ENCODE measurements around the gene MTG1. TPM values are rescaled to one million over a fixed set of nuclear protein-coding genes. Genes with fewer than 3 reads are reported as not detected.
"Not testable (repeated sequence)": the region's sequence is repeated elsewhere in the genome, so short reads cannot be mapped to it uniquely, and the experiment has no call there.

Gene MTG1
- total RNA-seq, 1 experiment from 2014 or later = 52.6 TPM

DNA sequence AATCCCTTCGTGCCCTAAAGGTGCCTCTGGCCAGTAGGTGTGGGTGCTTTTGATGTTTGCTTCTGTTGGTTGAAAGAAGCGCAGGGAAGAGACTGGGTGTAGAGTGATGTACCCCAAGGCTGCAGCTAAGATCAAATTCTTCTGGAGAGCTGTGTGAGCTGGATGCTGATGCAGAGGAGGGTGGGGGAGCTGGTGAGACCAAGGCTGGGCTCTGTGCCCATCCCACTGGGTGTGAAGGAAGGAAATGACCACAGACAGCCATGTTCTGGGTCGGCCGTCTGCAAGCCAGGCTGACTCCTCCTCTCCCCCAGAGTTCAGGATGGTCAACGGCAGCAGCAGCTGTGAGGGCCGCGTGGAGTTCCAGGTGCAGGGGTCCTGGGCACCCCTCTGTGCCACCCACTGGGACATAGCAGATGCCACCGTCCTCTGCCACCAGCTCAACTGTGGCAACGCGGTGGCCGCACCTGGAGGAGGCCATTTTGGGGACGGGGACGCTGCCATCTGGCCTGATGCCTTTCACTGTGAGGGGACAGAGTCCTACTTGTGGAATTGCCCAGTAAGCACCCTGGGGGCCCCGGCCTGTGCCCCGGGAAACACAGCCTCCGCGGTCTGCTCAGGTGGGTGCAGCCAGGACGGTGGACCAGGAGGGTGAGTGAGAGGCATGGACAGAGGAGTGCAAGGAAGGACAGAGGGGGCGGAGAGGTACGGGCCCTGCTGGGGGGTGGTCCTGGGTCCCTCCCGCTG lies 64.9 kb downstream of the MTG1 start:
- H3K4me3 ChIP-seq (ENCODE audit: insufficient read depth, low read depth, low read length) = no peak overlapping the region
- no peak for DNase-seq
- H3K36me3 ChIP-seq (replicated peaks; ENCODE audit: control insufficient read depth, insufficient read depth, low read length) = no peaks in the 10 kb centered on the region
- no peaks in the 10 kb centered on the region for H3K27me3 ChIP-seq (ENCODE audit: control insufficient read depth, insufficient read depth, low read length)

DNA sequence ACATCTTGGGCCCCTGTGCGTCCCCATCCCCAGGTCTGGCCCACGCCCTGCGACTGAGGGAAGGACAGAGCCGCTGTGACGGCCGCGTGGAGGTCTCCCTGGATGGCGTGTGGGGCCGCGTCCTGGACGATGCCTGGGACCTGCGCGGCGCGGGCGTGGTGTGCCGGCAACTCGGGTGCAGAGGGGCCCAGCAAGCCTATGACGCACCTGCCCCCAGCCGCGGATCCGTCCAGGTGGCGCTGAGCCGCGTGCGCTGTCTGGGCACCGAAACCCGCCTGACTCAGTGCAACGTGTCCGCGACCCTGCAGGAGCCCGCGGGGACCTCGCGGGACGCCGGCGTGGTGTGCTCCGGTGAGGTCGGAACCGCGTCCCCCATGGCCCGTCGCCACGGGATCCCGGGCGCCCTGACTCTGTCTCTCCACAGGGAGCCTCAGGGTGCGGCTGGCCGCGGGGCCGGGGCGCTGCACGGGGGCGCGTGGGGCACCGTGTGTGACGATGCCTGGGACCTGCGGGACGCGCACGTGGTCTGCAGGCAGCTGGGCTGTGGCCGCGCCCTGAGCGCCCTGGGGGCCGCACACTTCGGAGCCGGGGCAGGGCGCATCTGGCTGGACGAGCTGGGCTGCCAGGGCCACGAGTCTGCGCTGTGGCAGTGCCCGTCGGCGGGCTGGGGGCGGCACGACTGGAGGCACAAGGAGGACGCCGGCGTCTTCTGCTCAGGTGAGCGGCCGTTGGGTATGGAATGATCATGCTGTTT lies 65.7 kb downstream of the MTG1 start:
- Histone ChIP-seq H3K36me3 (replicated peaks; ENCODE audit: control insufficient read depth, insufficient read depth, low read length) (no peaks in the 10 kb centered on the region), H3K4me3 (ENCODE audit: insufficient read depth, low read depth, low read length) (no peak overlapping the region), H3K27me3 (ENCODE audit: control insufficient read depth, insufficient read depth, low read length) (no peaks in the 10 kb centered on the region)
- no peak for DNase-seq

DNA sequence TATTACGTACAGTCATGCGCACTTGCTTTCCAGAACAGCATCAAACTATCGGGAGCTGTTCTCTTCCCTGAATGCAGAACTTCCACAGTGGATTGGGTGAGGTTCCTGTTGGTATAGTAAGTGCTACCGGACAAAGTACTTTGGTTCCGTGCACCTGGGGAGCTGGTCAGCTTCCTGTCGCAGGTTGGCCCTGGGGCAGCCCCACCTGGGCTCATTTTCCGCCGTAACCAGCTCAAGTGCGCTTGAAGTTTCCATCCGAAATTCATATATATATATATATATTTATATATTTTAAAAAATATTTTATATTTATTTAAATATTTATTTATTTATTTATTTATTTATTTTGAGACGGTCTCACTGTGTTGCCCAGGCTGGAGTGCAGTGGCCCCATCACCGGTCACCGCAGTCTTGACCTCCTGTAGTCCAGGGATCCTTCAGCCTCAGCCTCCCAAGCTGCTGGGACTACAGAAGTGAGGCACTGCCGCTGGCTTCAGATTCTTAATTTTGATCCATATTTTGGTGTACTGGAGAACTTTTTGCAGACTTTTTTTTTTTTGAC lies 66.3 kb downstream of the MTG1 start:
- Histone ChIP-seq H3K4me3 (ENCODE audit: insufficient read depth, low read depth, low read length) (no peak overlapping the region), H3K36me3 (replicated peaks; ENCODE audit: control insufficient read depth, insufficient read depth, low read length) (no peaks in the 10 kb centered on the region), H3K27me3 (ENCODE audit: control insufficient read depth, insufficient read depth, low read length) (no peaks in the 10 kb centered on the region)
- no peak for DNase-seq

DNA sequence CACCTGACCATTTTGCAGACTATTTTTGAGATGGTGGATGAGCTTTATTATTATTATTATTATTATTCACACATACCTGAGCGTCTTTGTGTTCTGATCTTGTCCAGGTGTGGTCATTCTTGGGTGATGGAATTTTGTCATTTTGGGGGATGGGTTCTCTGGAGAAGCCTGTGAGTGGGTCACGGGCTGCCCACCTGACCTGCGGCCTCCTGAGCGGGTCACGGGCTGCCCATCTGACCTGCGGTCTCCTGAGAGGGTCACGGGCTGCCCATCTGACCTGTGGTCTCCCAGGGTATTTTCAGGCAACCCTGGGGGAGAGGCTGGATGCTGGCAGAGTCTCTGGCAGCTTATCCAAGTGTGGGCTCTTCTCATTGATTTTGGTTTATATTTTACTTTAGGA lies 67.1 kb downstream of the MTG1 start:
- H3K4me3 ChIP-seq (ENCODE audit: insufficient read depth, low read depth, low read length) = no peak overlapping the region
- no peaks in the 10 kb centered on the region for H3K27me3 ChIP-seq (ENCODE audit: control insufficient read depth, insufficient read depth, low read length)
- no peaks in the 10 kb centered on the region for H3K36me3 ChIP-seq (replicated peaks; ENCODE audit: control insufficient read depth, insufficient read depth, low read length)
- DNase-seq = peak; percentile 18

DNA sequence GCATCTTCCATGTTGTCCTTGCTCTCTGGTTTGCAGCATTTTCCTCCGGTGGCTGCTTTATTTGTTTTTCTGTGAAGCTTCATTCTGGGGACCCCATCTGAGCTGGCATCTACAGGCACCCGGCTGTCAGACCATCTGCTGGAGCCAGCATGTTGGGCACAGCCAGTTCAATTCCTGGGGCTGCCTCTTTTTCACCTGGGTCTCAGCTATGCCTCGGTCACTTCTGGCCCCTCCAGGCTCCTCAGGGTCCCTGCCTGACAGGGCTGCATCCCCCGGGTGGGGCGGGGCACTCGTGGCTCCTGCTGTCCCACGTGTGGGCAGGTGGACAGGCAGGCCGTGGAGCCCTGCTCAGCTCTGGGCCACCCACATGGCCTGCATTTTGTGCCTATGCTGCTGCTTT lies 67.9 kb downstream of the MTG1 start:
- no peak overlapping the region for H3K4me3 ChIP-seq (ENCODE audit: insufficient read depth, low read depth, low read length)
- no peaks in the 10 kb centered on the region for H3K27me3 ChIP-seq (ENCODE audit: control insufficient read depth, insufficient read depth, low read length)
- DNase-seq = peak; percentile 11
- no peaks in the 10 kb centered on the region for H3K36me3 ChIP-seq (replicated peaks; ENCODE audit: control insufficient read depth, insufficient read depth, low read length)

DNA sequence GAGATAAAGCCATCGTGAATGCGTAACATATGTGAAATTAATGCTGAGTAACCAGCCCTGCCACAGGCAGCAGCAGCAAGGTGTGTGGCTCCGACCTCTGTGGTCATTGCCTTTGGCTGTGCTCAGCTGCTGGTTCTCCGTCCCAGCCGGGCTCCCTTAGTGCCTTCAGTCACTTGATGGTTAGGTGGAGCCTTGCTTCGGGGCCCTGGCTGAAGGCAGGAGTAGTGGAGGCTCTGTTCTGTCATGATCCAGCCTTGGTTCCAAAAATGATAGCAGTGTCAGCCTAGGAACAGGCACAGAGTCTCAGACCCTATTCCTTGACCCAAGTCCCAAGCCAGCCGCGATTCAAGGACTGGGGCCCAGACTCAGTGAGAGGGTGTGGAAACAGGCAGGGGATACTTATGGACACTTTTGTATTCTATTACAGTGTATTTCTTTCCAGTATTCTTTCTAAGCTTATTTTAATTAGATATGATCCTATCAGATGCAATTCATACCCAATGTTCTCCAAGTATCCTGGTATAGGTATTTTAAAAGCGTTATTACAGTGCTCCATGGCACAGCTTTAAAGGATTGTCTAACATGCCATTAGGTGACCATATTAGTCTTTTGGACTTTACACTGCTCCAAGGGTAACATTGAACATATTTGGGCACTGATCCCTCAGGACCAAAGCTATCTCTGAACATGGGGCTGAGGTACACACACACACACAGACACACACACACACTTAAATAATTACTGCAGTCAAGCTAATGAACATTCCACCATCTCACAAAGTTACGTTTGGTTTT lies 68.8 kb downstream of the MTG1 start:
- no peaks in the 10 kb centered on the region for H3K36me3 ChIP-seq (replicated peaks; ENCODE audit: control insufficient read depth, insufficient read depth, low read length)
- peak; percentile 10 for DNase-seq
- H3K4me3 ChIP-seq (ENCODE audit: insufficient read depth, low read depth, low read length) = no peak overlapping the region
- H3K27me3 ChIP-seq (ENCODE audit: control insufficient read depth, insufficient read depth, low read length) = no peaks in the 10 kb centered on the region

DNA sequence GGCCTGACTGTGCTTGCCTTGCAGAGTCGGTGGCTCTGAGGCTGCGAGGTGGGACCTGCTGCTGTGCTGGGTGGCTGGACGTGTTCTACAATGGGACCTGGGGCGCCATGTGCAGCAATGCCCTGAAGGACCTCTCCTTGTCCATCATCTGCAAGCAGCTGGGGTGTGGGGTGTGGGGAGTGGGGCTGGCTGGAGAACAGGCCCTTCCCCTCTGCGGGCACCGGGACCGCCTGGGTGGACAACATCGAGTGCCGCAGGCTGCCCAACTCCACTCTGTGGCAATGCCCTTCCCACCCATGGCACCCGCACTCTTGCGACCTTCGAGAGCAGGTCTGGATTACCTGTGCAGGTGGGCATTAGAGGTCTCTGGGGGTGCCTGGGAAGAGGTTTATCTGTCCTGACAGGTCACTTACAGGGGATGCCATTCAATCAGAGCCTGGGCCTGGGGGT lies 70.7 kb downstream of the MTG1 start:
- Histone ChIP-seq H3K27me3 (ENCODE audit: control insufficient read depth, insufficient read depth, low read length) (no peaks in the 10 kb centered on the region), H3K36me3 (replicated peaks; ENCODE audit: control insufficient read depth, insufficient read depth, low read length) (no peaks in the 10 kb centered on the region), H3K4me3 (ENCODE audit: insufficient read depth, low read depth, low read length) (no peak overlapping the region)
- DNase-seq = no peak

DNA sequence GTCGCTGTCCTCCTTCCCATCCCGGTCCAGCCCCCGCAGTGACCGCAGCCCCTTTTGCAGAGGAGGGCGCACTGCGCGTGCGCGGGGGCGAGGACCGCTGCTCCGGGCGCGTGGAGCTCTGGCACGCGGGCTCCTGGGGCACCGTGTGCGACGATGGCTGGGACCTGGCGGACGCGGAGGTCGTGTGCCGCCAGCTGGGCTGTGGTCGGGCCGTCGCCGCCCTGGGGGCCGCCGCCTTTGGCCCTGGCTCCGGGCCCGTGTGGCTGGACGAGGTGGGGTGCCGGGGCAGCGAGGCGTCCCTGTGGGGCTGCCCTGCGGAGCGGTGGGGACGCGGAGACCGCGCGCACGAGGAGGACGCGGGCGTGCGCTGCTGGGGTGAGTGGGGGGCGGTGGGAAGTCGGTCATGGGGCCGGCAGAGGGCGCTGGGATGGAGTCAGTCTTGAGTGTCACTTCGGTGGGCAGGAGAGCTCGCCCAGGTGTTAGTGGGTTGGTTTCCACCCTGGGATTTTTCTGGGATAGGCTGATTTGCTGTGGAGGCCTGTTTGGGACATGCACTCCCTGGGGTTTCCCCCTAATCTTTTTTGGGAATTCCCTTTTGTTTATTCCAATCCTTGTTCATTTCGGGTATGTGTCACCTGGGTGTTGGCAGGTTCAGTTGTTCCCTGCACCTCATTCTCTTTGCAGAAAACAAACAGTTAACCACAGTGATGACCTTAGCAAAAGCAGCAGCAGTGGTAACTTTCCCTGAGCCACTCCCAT lies 71.4 kb downstream of the MTG1 start:
- Histone ChIP-seq H3K36me3 (replicated peaks; ENCODE audit: control insufficient read depth, insufficient read depth, low read length) (no peaks in the 10 kb centered on the region), H3K27me3 (ENCODE audit: control insufficient read depth, insufficient read depth, low read length) (no peaks in the 10 kb centered on the region), H3K4me3 (ENCODE audit: insufficient read depth, low read depth, low read length) (no peak overlapping the region)
- peak; percentile 46 for DNase-seq

DNA sequence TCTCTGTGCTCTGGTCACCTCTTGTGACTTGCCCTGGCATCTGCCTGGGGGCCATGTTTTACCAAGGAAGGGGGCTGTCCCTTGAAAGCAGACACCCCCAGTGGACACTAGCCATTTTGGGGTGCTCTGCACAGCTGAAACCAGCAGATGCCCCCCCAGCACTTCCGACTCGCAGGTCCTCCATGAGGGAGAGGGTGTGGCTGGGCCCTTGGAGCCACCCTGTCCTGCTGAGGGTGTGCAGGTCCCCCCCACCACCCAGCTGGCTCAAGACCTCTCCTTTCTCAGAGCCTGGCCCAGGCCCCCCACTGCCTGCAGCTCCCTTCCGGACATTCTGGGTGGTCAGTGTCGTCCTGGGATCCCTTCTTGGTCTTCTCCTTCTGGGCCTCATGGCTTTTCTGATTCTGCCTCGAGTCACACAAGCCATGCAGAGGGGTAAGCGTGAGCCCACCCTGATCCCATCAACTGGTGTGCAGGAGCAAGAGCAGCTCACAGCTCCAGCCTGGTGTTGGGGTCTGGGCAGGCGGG lies 72.1 kb downstream of the MTG1 start:
- peak; percentile 21 for DNase-seq
- Histone ChIP-seq H3K27me3 (ENCODE audit: control insufficient read depth, insufficient read depth, low read length) (no peaks in the 10 kb centered on the region), H3K4me3 (ENCODE audit: insufficient read depth, low read depth, low read length) (no peak overlapping the region), H3K36me3 (replicated peaks; ENCODE audit: control insufficient read depth, insufficient read depth, low read length) (no peaks in the 10 kb centered on the region)

DNA sequence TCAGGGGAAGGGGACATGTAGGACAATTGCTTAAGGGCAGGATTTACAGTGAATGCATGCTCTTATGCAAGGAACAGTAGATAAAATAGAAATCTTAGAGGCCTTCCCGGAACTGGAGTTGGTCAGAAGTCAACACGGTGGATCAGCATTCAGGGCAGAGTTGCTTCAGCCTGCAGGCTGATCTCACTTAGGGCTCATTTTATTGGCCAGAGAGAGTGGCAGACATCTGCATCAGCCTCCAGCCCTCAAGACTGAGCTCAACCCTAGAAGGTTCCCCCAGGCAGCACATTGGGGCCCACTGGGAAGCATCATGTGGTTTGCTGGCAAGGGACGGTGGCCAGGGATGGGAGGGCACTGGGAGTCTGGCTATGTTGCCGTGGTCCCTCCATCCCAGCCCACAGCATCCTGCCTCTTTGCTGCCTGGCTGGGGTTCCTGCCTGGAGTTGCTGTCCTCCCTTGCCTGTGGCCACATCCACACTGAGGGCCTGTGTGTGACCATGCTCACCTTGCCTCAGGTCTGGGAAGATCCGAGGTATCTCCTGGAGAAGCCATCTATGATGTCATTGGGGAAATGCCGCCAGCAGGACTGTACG lies 72.8 kb downstream of the MTG1 start:
- Histone ChIP-seq H3K4me3 (ENCODE audit: insufficient read depth, low read depth, low read length) (no peak overlapping the region), H3K36me3 (replicated peaks; ENCODE audit: control insufficient read depth, insufficient read depth, low read length) (no peaks in the 10 kb centered on the region), H3K27me3 (ENCODE audit: control insufficient read depth, insufficient read depth, low read length) (no peaks in the 10 kb centered on the region)
- peak; percentile 16 for DNase-seq

DNA sequence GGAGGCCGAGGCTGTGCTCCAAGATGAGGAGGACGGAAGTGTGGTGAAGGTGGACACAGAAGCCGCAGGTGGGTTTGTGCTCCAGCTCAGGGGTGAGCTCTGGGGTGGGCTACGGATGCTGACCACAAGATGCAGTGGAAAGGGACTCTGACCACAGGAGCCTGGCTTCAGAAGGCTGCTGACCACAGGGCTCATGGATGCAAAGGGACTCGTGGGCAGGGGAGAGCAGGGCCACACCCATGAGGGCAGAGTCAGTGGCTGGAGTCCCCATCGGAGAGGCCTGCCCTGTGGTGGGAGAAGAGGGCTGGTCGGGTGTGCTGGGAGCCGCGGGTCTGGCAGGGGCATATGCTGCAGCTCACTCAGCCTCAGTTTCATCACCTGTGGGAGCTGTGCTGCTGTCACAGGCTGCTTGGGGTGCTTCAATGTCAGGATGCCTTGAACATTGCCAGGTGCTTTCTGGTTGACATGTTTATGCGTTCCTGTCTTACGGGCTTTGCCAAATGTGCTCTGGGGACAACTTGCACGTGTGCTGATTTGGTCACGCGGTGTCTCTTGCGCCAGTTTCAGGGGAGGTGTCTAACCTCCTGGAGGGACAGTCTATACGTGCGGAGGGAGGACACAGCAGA lies 73.4 kb downstream of the MTG1 start:
- peak; percentile 26 for DNase-seq
- Histone ChIP-seq H3K4me3 (ENCODE audit: insufficient read depth, low read depth, low read length) (no peak overlapping the region), H3K36me3 (replicated peaks; ENCODE audit: control insufficient read depth, insufficient read depth, low read length) (no peaks in the 10 kb centered on the region), H3K27me3 (ENCODE audit: control insufficient read depth, insufficient read depth, low read length) (no peaks in the 10 kb centered on the region)

DNA sequence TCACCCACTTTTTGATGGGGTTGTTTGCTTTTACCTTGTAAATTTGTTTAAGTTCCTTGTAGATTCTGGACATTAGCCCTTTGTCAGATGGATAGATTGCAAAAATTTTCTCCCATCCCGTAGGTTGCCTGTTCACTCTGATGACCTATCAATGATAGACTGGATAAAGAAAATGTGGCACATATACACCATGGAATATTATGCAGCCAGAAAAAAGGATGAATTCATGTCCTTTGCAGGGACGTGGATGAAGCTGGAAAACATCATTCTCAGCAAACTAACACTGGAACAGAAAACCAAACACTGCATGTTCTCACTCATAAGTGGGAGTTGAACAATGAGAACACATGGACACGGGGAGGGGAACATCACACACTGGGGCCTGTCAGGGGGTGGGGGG lies 75.2 kb downstream of the MTG1 start:
- not testable (repeated sequence) for H3K36me3 ChIP-seq (replicated peaks; ENCODE audit: control insufficient read depth, insufficient read depth, low read length); H3K27me3 ChIP-seq (ENCODE audit: control insufficient read depth, insufficient read depth, low read length); H3K4me3 ChIP-seq (ENCODE audit: insufficient read depth, low read depth, low read length); DNase-seq

Data from H7 (cell line).